Stomach smooth muscle (tissue), 2 donors: ENCODE data around the gene C9orf153.
A peak's percentile ranks its signal among the peaks of the same experiment; 100 is the strongest.

Source experiments
- H3K27ac ChIP-seq: one replicate; pipeline ENCODE4 v1.7.0; 2013; ENCODE audit warnings: mild to moderate bottlenecking, low read length, inconsistent platforms
- H3K27me3 ChIP-seq, 2 donors: one replicate each; pipeline ENCODE4 v1.7.0; 2013; ENCODE audit warnings: low read length in 2 of 2; ENCODE audit not compliant: insufficient read depth in 2 of 2, control insufficient read depth in 1 of 2
- H3K36me3 ChIP-seq, 2 donors: one replicate each; pipeline ENCODE4 v1.7.0; 2013; ENCODE audit warnings: low read length in 2 of 2; ENCODE audit not compliant: control insufficient read depth in 2 of 2, insufficient read depth in 2 of 2
- H3K4me1 ChIP-seq: one replicate; pipeline ENCODE4 v1.7.0; 2013; ENCODE audit warnings: low read length; ENCODE audit not compliant: control insufficient read depth, insufficient read depth
- H3K4me3 ChIP-seq, 2 donors: one replicate each; pipeline ENCODE4 v1.7.0; 2013; ENCODE audit warnings: low read length in 2 of 2
- H3K9ac ChIP-seq, 2 donors: one replicate each; pipeline ENCODE4 v1.7.0; 2013; ENCODE audit warnings: low read length in 2 of 2, mild to moderate bottlenecking in 1 of 2
- H3K9me3 ChIP-seq, 2 donors: one replicate each; pipeline ENCODE4 v1.7.0; 2013; ENCODE audit warnings: low read length in 2 of 2; ENCODE audit not compliant: control insufficient read depth in 2 of 2
- donor health status: healthy.
- donor health status: Pancreatic carcinoma.

The C9orf153 gene

GRCh38 chr9:86285261-86285660 lies 25.8 kb upstream of the C9orf153 start:
- no peaks in the 10 kb centered on the region for H3K9me3 ChIP-seq
- H3K27me3 ChIP-seq, result no peaks in the 10 kb centered on the region
- no peak overlapping the region for H3K9ac ChIP-seq
- H3K4me1 ChIP-seq, result peaks cover 9% of the 10 kb centered on the region
- H3K27ac ChIP-seq, result no peak overlapping the region
- peaks cover 0 to 4% of the 10 kb centered on the region in 2 donors for H3K36me3 ChIP-seq
- no peak overlapping the region for H3K4me3 ChIP-seq

GRCh38 chr9:86282979-86283535 lies 23.6 kb upstream of the C9orf153 start:
- peak overlapping the region; percentile 88 for H3K27ac ChIP-seq
- H3K4me1 ChIP-seq, result peaks cover 16% of the 10 kb centered on the region
- H3K27me3 ChIP-seq, result no peaks in the 10 kb centered on the region
- peak overlapping the region; percentile 83 to 84 for H3K9ac ChIP-seq
- H3K36me3 ChIP-seq, result peaks cover 0 to 4% of the 10 kb centered on the region in 2 donors
- H3K9me3 ChIP-seq, result no peaks in the 10 kb centered on the region
- H3K4me3 ChIP-seq, result peak overlapping the region; percentile 94 to 96

- H3K4me3 ChIP-seq, result peak within 1 kb of the TSS; percentile 94 to 96
- peaks cover 0 to 4% of the 10 kb centered on the region in 2 donors for H3K36me3 ChIP-seq
- peak within 1 kb of the TSS; percentile 88 for H3K27ac ChIP-seq
- H3K27me3 ChIP-seq, result no peaks in the 10 kb centered on the region
- H3K4me1 ChIP-seq, result peaks cover 16% of the 10 kb centered on the region
- no peaks in the 10 kb centered on the region for H3K9me3 ChIP-seq
- H3K9ac ChIP-seq, result peak within 1 kb of the TSS; percentile 83 to 84
Measured at GRCh38 chr9:86282077-86282978, 22.9 kb upstream of the C9orf153 start, which contains the start of gene ISCA1. TSS of gene ISCA1 (minus strand) at chr9:86282538. CDS start at chr9:86282458, 80 bp downstream.

GRCh38 chr9:86281593-86282076 lies 22.2 kb upstream of the C9orf153 start:
- Histone ChIP-seq H3K27me3 (no peaks in the 10 kb centered on the region), H3K9me3 (no peaks in the 10 kb centered on the region), H3K27ac (peak overlapping the region; percentile 88), H3K9ac (peak overlapping the region; percentile 83 to 84), H3K4me1 (peaks cover 16% of the 10 kb centered on the region), H3K36me3 (peaks cover 0 to 4% of the 10 kb centered on the region in 2 donors), H3K4me3 (peak overlapping the region; percentile 94 to 96)

GRCh38 chr9:86280580-86280979 lies 21.1 kb upstream of the C9orf153 start:
- Histone ChIP-seq H3K4me3 (peak overlapping the region in 1 of 2 donors; percentile 40), H3K9ac (no peak overlapping the region), H3K9me3 (no peaks in the 10 kb centered on the region), H3K36me3 (peaks cover 0 to 4% of the 10 kb centered on the region in 2 donors), H3K27ac (no peak overlapping the region), H3K4me1 (peaks cover 16% of the 10 kb centered on the region), H3K27me3 (no peaks in the 10 kb centered on the region)

GRCh38 chr9:86279839-86280238 lies 20.4 kb upstream of the C9orf153 start:
- Histone ChIP-seq H3K9me3 (no peaks in the 10 kb centered on the region), H3K9ac (no peak overlapping the region), H3K27me3 (no peaks in the 10 kb centered on the region), H3K4me1 (peaks cover 16% of the 10 kb centered on the region), H3K4me3 (peak overlapping the region in 1 of 2 donors; percentile 1), H3K27ac (no peak overlapping the region), H3K36me3 (peaks cover 0 to 4% of the 10 kb centered on the region in 2 donors)

GRCh38 chr9:86277072-86277471 lies 17.6 kb upstream of the C9orf153 start:
- Histone ChIP-seq H3K36me3 (peaks cover 10 to 12% of the 10 kb centered on the region in 2 donors), H3K27ac (no peak overlapping the region), H3K4me3 (no peak overlapping the region), H3K9me3 (no peaks in the 10 kb centered on the region), H3K4me1 (peaks cover 10% of the 10 kb centered on the region), H3K9ac (no peak overlapping the region), H3K27me3 (no peaks in the 10 kb centered on the region)

GRCh38 chr9:86275962-86276361 lies 16.5 kb upstream of the C9orf153 start:
- no peaks in the 10 kb centered on the region for H3K9me3 ChIP-seq
- H3K9ac ChIP-seq, result no peak overlapping the region
- no peak overlapping the region for H3K27ac ChIP-seq
- H3K4me3 ChIP-seq, result no peak overlapping the region
- peaks cover 14 to 23% of the 10 kb centered on the region in 2 donors for H3K36me3 ChIP-seq
- peaks cover 10% of the 10 kb centered on the region for H3K4me1 ChIP-seq
- no peaks in the 10 kb centered on the region for H3K27me3 ChIP-seq

GRCh38 chr9:86274821-86275643 lies 15.6 kb upstream of the C9orf153 start:
- no peaks in the 10 kb centered on the region for H3K9me3 ChIP-seq
- H3K36me3 ChIP-seq, result peaks cover 14 to 23% of the 10 kb centered on the region in 2 donors
- no peaks in the 10 kb centered on the region for H3K27me3 ChIP-seq
- peaks cover 4% of the 10 kb centered on the region for H3K4me1 ChIP-seq
- H3K27ac ChIP-seq, result no peak overlapping the region
- H3K4me3 ChIP-seq, result no peak overlapping the region
- H3K9ac ChIP-seq, result no peak overlapping the region

- Histone ChIP-seq H3K27ac (no peak overlapping the region), H3K9ac (no peak overlapping the region), H3K36me3 (peaks cover 12 to 23% of the 10 kb centered on the region in 2 donors), H3K27me3 (no peaks in the 10 kb centered on the region), H3K9me3 (no peaks in the 10 kb centered on the region), H3K4me3 (no peak overlapping the region), H3K4me1 (no peaks in the 10 kb centered on the region)
Measured at GRCh38 chr9:86272221-86272620, 12.8 kb upstream of the C9orf153 start.
